ENCODE measurements around the gene MUCL3.

DNA sequence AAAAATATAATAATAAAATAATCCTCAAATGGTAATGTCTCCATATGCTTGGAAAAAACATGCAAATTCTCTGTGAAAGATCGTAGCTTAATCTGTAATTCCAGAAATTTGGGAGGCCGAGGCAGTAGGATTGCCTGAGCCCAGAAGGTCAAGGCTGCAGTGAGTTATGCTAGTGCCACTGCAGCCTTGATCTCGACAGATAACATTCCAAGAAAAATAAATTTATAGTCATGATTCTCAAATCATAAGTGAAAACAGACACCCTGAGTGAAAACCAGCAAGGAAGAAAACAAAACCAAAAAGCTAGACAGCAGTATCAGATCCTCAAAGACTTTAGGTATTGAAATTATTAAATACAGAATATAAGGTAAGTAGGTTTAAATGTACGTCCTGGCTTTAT lies 38.9 kb downstream of the MUCL3 start:
- TF ChIP-seq, protein P1, sequence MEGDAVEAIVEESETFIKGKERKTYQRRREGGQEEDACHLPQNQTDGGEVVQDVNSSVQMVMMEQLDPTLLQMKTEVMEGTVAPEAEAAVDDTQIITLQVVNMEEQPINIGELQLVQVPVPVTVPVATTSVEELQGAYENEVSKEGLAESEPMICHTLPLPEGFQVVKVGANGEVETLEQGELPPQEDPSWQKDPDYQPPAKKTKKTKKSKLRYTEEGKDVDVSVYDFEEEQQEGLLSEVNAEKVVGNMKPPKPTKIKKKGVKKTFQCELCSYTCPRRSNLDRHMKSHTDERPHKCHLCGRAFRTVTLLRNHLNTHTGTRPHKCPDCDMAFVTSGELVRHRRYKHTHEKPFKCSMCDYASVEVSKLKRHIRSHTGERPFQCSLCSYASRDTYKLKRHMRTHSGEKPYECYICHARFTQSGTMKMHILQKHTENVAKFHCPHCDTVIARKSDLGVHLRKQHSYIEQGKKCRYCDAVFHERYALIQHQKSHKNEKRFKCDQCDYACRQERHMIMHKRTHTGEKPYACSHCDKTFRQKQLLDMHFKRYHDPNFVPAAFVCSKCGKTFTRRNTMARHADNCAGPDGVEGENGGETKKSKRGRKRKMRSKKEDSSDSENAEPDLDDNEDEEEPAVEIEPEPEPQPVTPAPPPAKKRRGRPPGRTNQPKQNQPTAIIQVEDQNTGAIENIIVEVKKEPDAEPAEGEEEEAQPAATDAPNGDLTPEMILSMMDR (IDR thresholded peaks at IDR 0.05), result no peak
- no peak for TF ChIP-seq POLR2AphosphoS5 (IDR thresholded peaks at IDR 0.05)
- TF ChIP-seq POLR2A (IDR thresholded peaks at IDR 0.05), result no peak

Data from prostate gland (tissue), 2 donors.